ENCODE results near the gene NDUFS8.

DNA sequence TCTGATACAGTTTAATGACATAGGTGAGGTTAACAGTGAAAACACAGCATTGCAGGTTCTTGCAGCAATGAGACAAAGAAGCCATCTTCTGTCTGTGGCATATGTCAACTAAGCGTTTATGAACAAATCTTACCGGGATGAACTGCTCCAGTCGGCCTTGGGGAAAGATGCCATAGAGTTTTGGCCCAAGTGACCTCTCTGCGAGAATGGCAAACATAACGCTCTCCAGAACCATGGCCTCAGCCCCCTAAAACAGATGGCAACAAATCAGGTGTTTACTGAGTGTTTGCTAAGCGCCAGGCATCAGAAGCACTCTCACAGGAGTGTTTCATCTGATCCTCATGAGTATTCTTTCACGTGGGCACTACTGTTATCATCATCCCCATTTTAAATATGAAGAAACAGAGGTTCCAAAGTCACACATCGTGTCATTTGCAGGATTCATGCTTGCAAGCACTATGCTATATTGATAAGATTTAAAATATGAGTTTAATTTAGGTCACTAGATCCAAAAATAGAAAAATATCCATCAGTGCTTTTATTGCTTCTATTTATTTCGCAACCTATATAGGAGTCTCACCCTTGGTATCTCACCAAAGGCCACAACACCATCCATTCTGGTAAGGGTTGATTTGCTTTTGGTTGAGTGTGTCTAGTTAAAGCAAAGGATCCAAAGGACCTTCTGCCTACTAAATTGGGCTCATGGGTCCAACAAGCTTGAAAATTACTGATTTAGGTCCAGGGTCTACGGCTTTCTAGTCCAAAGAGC lies 44.3 kb downstream of the NDUFS8 start:
- TF ChIP-seq, protein P1, sequence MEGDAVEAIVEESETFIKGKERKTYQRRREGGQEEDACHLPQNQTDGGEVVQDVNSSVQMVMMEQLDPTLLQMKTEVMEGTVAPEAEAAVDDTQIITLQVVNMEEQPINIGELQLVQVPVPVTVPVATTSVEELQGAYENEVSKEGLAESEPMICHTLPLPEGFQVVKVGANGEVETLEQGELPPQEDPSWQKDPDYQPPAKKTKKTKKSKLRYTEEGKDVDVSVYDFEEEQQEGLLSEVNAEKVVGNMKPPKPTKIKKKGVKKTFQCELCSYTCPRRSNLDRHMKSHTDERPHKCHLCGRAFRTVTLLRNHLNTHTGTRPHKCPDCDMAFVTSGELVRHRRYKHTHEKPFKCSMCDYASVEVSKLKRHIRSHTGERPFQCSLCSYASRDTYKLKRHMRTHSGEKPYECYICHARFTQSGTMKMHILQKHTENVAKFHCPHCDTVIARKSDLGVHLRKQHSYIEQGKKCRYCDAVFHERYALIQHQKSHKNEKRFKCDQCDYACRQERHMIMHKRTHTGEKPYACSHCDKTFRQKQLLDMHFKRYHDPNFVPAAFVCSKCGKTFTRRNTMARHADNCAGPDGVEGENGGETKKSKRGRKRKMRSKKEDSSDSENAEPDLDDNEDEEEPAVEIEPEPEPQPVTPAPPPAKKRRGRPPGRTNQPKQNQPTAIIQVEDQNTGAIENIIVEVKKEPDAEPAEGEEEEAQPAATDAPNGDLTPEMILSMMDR (IDR thresholded peaks at IDR 0.05; ENCODE audit: low read depth, low read length, poor library complexity, severe bottlenecking): no peak
- no peak for TF ChIP-seq EZH2phosphoT487 (IDR thresholded peaks at IDR 0.05; ENCODE audit: borderline replicate concordance, low read length)

Measured in DOHH2 (cell line).